RPMI7951 (cell line): ENCODE results near the gene LCN2. TPM values are rescaled to one million over a fixed set of nuclear protein-coding genes. Genes with fewer than 3 reads are reported as not detected.
A peak's percentile ranks its signal among the peaks of the same experiment; 100 is the strongest.

Experiments
- DNase-seq: peaks from one replicate; pipeline ENCODE4 v3.0.0-alpha.2; 2012; ENCODE audit warnings: low read depth
- total RNA-seq: library from RNA; depleted of rRNA; stranded (reverse); fragments of >200 nt; shearing (Covaris generic); gene quantifications from 2 replicates; pipeline ENCODE4 v1.2.3, GENCODE V29; 2014

Gene LCN2
- total RNA-seq, 1 experiment from 2014 or later, result not detected

- no peak for DNase-seq
These were observed 819 bp downstream of the LCN2 start for GRCh38 chr9:128149951-128150593.

- DNase-seq, result no peak
These were observed 1.5 kb downstream of the LCN2 start for GRCh38 chr9:128150594-128151308.

GRCh38 chr9:128151309-128152132 lies 2.3 kb downstream of the LCN2 start:
- no peak for DNase-seq

- no peak for DNase-seq
These were observed 3.1 kb downstream of the LCN2 start for GRCh38 chr9:128152133-128153059.

- DNase-seq, result no peak
These were observed 4.0 kb downstream of the LCN2 start for GRCh38 chr9:128153060-128153946.

- DNase-seq, result no peak
These were observed 4.9 kb downstream of the LCN2 start for GRCh38 chr9:128153947-128154695.

GRCh38 chr9:128155736-128156500 lies 6.7 kb downstream of the LCN2 start:
- DNase-seq, result no peak

- DNase-seq, result no peak
These were observed 10.2 kb downstream of the LCN2 start for GRCh38 chr9:128159522-128159783.

- peak; percentile 88 for DNase-seq
These were observed 10.7 kb downstream of the LCN2 start, which contains the start of gene BBLN for GRCh38 chr9:128159784-128160602. TSS of gene BBLN (plus strand) at chr9:128160265. CDS start at chr9:128160408, 143 bp downstream.

- DNase-seq, result peak; percentile 13
These were observed 11.3 kb downstream of the LCN2 start for GRCh38 chr9:128160603-128160987.

GRCh38 chr9:128161215-128161902 lies 12.1 kb downstream of the LCN2 start:
- DNase-seq, result no peak

- peak; percentile 47 for DNase-seq
These were observed 13.2 kb downstream of the LCN2 start for GRCh38 chr9:128162215-128163026.

- no peak for DNase-seq
These were observed 13.8 kb downstream of the LCN2 start for GRCh38 chr9:128163027-128163515.

GRCh38 chr9:128163523-128164306 lies 14.5 kb downstream of the LCN2 start:
- DNase-seq, result no peak

- DNase-seq, result no peak
These were observed 15.1 kb downstream of the LCN2 start for GRCh38 chr9:128164307-128164885.
